Neural progenitor cell (in vitro differentiated cells): ENCODE measurements around the gene TBC1D2B. TPM values are rescaled to one million over a fixed set of nuclear protein-coding genes. Genes with fewer than 3 reads are reported as not detected.
"Not testable (repeated sequence)": the region's sequence is repeated elsewhere in the genome, so short reads cannot be mapped to it uniquely, and the experiment has no call there.

Experiments
- DNase-seq: peaks from one replicate; pipeline ENCODE4 v3.0.0-alpha.2; 2016; ENCODE audit warnings: low spot score
- H2AFZ ChIP-seq: fragments of 200-600 bp; sonication (generic); replicated peaks from 2 replicates; pipeline ENCODE4 v1.6.1; 2016; ENCODE audit warnings: antibody characterized with exemption
- H3F3A ChIP-seq: fragments of 200-600 bp; sonication (generic); 2 replicates; pipeline ENCODE4 v1.6.1; 2016; ENCODE audit warnings: antibody characterized with exemption, low read depth
- H3K27ac ChIP-seq: fragments of 200-600 bp; sonication (generic); 2 replicates; pipeline ENCODE4 v1.5.1; 2016; ENCODE audit warnings: mild to moderate bottlenecking
- H3K27me3 ChIP-seq: fragments of 200-600 bp; sonication (generic); 2 replicates; pipeline ENCODE4 v1.6.1; 2016; ENCODE audit warnings: mild to moderate bottlenecking, moderate library complexity
- H3K36me3 ChIP-seq: fragments of 200-600 bp; sonication (generic); 2 replicates; pipeline ENCODE4 v1.5.1; 2016
- H3K4me1 ChIP-seq: fragments of 200-600 bp; sonication (generic); 2 replicates; pipeline ENCODE4 v1.6.1; 2016; ENCODE audit warnings: mixed run types
- H3K4me2 ChIP-seq: fragments of 200-600 bp; sonication (generic); 2 replicates; pipeline ENCODE4 v1.6.1; 2016
- H3K4me3 ChIP-seq: fragments of 200-600 bp; sonication (generic); 2 replicates; pipeline ENCODE4 v1.5.1; 2016
- H3K79me2 ChIP-seq: fragments of 200-600 bp; sonication (generic); 2 replicates; pipeline ENCODE4 v1.6.1; 2016; ENCODE audit warnings: low read depth
- H3K9ac ChIP-seq: fragments of 200-600 bp; sonication (generic); 2 replicates; pipeline ENCODE4 v1.6.1; 2016
- H3K9me3 ChIP-seq: fragments of 200-600 bp; sonication (generic); 2 replicates; pipeline ENCODE4 v1.5.1; 2016; ENCODE audit warnings: low read depth
- H4K20me1 ChIP-seq: fragments of 200-600 bp; sonication (generic); 2 replicates; pipeline ENCODE4 v1.6.1; 2016; ENCODE audit warnings: low read depth
- H3K27ac Mint-ChIP-seq: 3 replicates; pipeline ENCODE4 v1.8.0; 2021; ENCODE audit warnings: mixed read lengths
- H3K27me3 Mint-ChIP-seq: 2 replicates; pipeline ENCODE4 v1.8.0; 2022; ENCODE audit warnings: low read depth, mild to moderate bottlenecking, inconsistent platforms, moderate library complexity, mixed read lengths; ENCODE audit not compliant: insufficient read depth
- H3K36me3 Mint-ChIP-seq: 3 replicates; pipeline ENCODE4 v1.8.0; 2021; ENCODE audit warnings: mixed read lengths
- H3K4me1 Mint-ChIP-seq: 3 replicates; pipeline ENCODE4 v1.8.0; 2021; ENCODE audit warnings: mixed read lengths
- H3K4me3 Mint-ChIP-seq: 3 replicates; pipeline ENCODE4 v1.8.0; 2021; ENCODE audit warnings: mild to moderate bottlenecking, moderate library complexity, mixed read lengths
- H3K9me3 Mint-ChIP-seq: 3 replicates; pipeline ENCODE4 v1.8.0; 2020; ENCODE audit warnings: mixed read lengths
- CTCF ChIP-seq: fragments of 200-600 bp; sonication (generic); IDR thresholded peaks from 2 replicates; pipeline ENCODE4 v1.5.1; 2017; ENCODE audit warnings: antibody characterized with exemption, mild to moderate bottlenecking
- EZH2 ChIP-seq: fragments of 200-600 bp; sonication (generic); IDR thresholded peaks from 2 replicates; pipeline ENCODE4 v1.6.1; 2017; ENCODE audit warnings: antibody characterized with exemption, mild to moderate bottlenecking, moderate library complexity
- EZH2phosphoT487 ChIP-seq: fragments of 200-600 bp; sonication (generic); IDR thresholded peaks from 2 replicates; pipeline ENCODE4 v1.6.1; 2017; ENCODE audit warnings: antibody characterized with exemption
- total RNA-seq: library from RNA; depleted of rRNA; stranded (reverse); fragments of >200 nt; gene quantifications from 2 replicates; pipeline ENCODE4 v1.2.3, GENCODE V29; 2015; ENCODE audit warnings: low replicate concordance

Gene TBC1D2B
- total RNA-seq, 1 donor from 2014 or later: 11.7 TPM

GRCh38 chr15:77993374-77993911 lies 84.1 kb downstream of the TBC1D2B start:
- H3K4me3 ChIP-seq: no peak overlapping the region
- Mint-ChIP-seq H3K36me3 (peaks cover 2% of the 10 kb centered on the region), H3K4me3 (no peak overlapping the region), H3K9me3 (no peaks in the 10 kb centered on the region), H3K4me1 (peaks cover 19% of the 10 kb centered on the region), H3K27ac (no peak overlapping the region), H3K27me3 (peaks cover 2% of the 10 kb centered on the region)
- no peaks in the 10 kb centered on the region for H3F3A ChIP-seq
- H3K79me2 ChIP-seq: no peaks in the 10 kb centered on the region
- H3K36me3 ChIP-seq: no peaks in the 10 kb centered on the region
- no peak overlapping the region for H3K27ac ChIP-seq
- no peaks in the 10 kb centered on the region for H3K9me3 ChIP-seq
- no peak overlapping the region for H2AFZ ChIP-seq
- H4K20me1 ChIP-seq: no peaks in the 10 kb centered on the region
- no peaks in the 10 kb centered on the region for H3K27me3 ChIP-seq
- H3K4me2 ChIP-seq: no peak overlapping the region
- no peak for DNase-seq
- no peak for TF ChIP-seq EZH2
- TF ChIP-seq EZH2phosphoT487: no peak
- no peak for TF ChIP-seq CTCF
- no peak overlapping the region for H3K9ac ChIP-seq
- H3K4me1 ChIP-seq: no peaks in the 10 kb centered on the region

GRCh38 chr15:77992356-77993222 lies 84.9 kb downstream of the TBC1D2B start:
- H3F3A ChIP-seq: no peaks in the 10 kb centered on the region
- TF ChIP-seq EZH2phosphoT487: no peak
- no peak for TF ChIP-seq CTCF
- no peak for TF ChIP-seq EZH2
- no peak overlapping the region for H2AFZ ChIP-seq
- no peaks in the 10 kb centered on the region for H3K36me3 ChIP-seq
- no peak overlapping the region for H3K4me3 ChIP-seq
- no peaks in the 10 kb centered on the region for H3K9me3 Mint-ChIP-seq
- H3K36me3 Mint-ChIP-seq: peaks cover 2% of the 10 kb centered on the region
- DNase-seq: no peak
- H3K4me3 Mint-ChIP-seq: no peak overlapping the region
- H3K27ac Mint-ChIP-seq: no peak overlapping the region
- no peak overlapping the region for H3K27ac ChIP-seq
- no peak overlapping the region for H3K4me2 ChIP-seq
- no peaks in the 10 kb centered on the region for H3K9me3 ChIP-seq
- no peaks in the 10 kb centered on the region for H3K79me2 ChIP-seq
- peaks cover 23% of the 10 kb centered on the region for H3K4me1 Mint-ChIP-seq
- H4K20me1 ChIP-seq: no peaks in the 10 kb centered on the region
- peaks cover under 1% of the 10 kb centered on the region for H3K4me1 ChIP-seq
- H3K27me3 ChIP-seq: no peaks in the 10 kb centered on the region
- H3K27me3 Mint-ChIP-seq: peaks cover 2% of the 10 kb centered on the region
- no peak overlapping the region for H3K9ac ChIP-seq

- Mint-ChIP-seq H3K27ac (peak overlapping the region; percentile 87), H3K4me1 (peaks cover 25% of the 10 kb centered on the region), H3K4me3 (peak overlapping the region; percentile 54)
- not testable (repeated sequence) for H3K9me3 ChIP-seq, H3K36me3 Mint-ChIP-seq, H3K27me3 Mint-ChIP-seq, H3K79me2 ChIP-seq, H3K27me3 ChIP-seq, H3K4me3 ChIP-seq, H3K36me3 ChIP-seq, H2AFZ ChIP-seq, H3K4me1 ChIP-seq, H3K9me3 Mint-ChIP-seq, H3K4me2 ChIP-seq, H3K9ac ChIP-seq, DNase-seq, H4K20me1 ChIP-seq, H3K27ac ChIP-seq, H3F3A ChIP-seq
Measured at GRCh38 chr15:77991658-77992201, 85.8 kb downstream of the TBC1D2B start.

GRCh38 chr15:77991029-77991406 lies 86.5 kb downstream of the TBC1D2B start:
- Histone ChIP-seq H3F3A (no peaks in the 10 kb centered on the region), H3K4me1 (peaks cover 9% of the 10 kb centered on the region), H3K27ac (no peak overlapping the region), H3K4me3 (no peak overlapping the region), H3K4me2 (no peak overlapping the region), H3K9ac (no peak overlapping the region), H3K79me2 (no peaks in the 10 kb centered on the region), H3K36me3 (no peaks in the 10 kb centered on the region), H3K9me3 (no peaks in the 10 kb centered on the region), H3K27me3 (no peaks in the 10 kb centered on the region), H4K20me1 (no peaks in the 10 kb centered on the region), H2AFZ (no peak overlapping the region)
- H3K4me3 Mint-ChIP-seq: no peak overlapping the region
- TF ChIP-seq EZH2: no peak
- no peak overlapping the region for H3K27ac Mint-ChIP-seq
- no peak for DNase-seq
- no peaks in the 10 kb centered on the region for H3K9me3 Mint-ChIP-seq
- peaks cover 2% of the 10 kb centered on the region for H3K27me3 Mint-ChIP-seq
- peaks cover 2% of the 10 kb centered on the region for H3K36me3 Mint-ChIP-seq
- peaks cover 25% of the 10 kb centered on the region for H3K4me1 Mint-ChIP-seq
